GM18511 (cell line): Measurements from ENCODE around the gene PNKD.
"Not testable (repeated sequence)": the region's sequence is repeated elsewhere in the genome, so short reads cannot be mapped to it uniquely, and the experiment has no call there.

ENCODE experiments used
- ATAC-seq: cut with Tn5 transposase; IDR thresholded peaks from one replicate; pipeline ENCODE4 v1.9.1; 2021; ENCODE audit warnings: mild to moderate bottlenecking, moderate library complexity; ENCODE audit not compliant: unreplicated experiment

Gene PNKD

DNA sequence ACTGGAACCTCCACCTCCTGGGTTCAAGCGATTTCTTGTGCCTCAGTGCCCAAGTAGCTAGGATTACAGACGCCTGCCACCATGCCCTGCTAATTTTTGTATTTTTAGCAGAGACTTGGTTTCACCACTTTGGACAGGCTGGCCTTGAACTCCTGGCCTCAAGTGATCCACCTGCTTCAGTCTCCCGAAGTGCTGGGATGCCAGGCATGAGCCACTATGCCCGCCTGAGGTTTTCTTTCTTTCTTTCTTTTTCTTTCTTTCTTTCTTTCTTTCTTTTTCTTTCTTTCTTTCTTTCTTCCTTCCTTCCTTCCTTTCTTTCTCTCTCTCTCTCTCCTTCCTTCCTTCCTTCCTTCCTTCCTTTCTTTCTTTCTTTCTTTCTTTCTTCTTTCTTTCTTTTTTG, 44.4 kb downstream of the PNKD start:
- not testable (repeated sequence) for ATAC-seq

DNA sequence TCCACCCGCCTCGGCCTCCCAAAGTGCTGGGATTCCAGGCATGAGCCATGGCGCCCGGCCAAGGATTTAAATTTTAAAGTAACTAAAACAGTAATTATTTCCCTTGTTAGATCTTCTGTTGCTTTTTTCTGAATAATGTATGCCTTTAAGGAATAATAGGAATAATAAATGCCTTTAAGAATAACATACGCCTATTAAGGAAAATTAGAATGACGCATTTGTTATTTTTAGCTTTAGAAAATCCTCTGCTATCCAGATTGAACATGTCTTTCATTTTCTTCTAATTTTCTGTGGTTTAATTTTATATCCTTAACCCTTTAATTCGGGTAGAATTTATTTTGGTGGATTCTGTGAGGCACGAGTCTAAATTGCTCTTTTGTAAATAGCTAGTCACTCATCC, 45.1 kb downstream of the PNKD start:
- no peak for ATAC-seq

GRCh38 chr2:218317303-218317630, 46.9 kb downstream of the PNKD start:
- ATAC-seq: no peak

- ATAC-seq: no peak
Observed at GRCh38 chr2:218317835-218318234, 47.5 kb downstream of the PNKD start.

DNA sequence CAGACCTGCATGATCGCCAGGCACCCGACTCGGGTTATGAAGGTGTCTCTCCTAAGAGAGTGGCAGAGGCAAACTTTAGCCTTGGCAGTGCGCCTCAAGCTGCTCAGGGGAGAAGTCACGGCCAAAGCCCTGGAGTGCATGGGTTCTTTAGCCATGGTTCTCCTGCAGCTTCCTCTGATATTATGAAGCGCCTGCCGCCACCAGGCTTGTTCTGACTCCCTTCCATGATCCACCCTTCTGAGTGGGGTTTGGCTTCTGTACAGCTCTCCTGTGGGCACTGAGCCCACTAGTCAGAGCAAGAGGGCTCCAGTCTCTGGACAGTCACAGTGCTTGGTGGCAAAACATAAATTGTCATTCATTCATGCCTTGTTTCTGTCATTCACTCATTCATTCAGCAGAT, 47.9 kb downstream of the PNKD start:
- no peak for ATAC-seq

- ATAC-seq: no peak
Observed at GRCh38 chr2:218319813-218320365, 49.6 kb downstream of the PNKD start.

DNA sequence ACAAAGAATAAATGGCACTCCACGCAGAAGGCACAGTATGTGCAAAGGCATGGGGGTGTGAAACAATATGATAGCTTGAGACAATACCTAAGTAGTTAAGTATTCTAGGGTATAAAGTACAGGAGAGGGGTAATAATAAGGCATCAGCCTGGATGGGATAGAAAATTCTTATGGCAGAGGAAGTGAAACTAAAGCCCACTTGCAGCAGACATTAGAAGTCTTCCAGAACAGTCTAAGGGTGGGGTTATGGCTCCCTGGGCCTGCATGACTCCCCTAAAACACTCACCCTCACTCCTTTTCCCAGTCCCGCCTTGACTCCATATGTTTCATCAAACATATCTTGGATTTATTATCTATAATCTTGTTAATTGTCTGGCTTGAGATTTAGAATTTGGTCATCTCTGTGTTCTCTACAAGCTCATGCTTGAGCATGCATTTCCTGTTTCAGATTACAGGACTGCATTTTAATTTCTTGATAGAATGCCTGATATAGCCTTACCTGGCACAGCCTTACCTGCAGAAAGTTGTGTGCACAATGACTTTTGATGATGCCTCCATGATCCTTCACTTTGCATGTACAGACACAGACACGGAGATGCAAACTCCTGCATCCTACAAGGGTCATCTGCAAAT, 50.5 kb downstream of the PNKD start:
- ATAC-seq: no peak

- peak; percentile 70 for ATAC-seq
Observed at GRCh38 chr2:218322768-218323525, 52.6 kb downstream of the PNKD start.

DNA sequence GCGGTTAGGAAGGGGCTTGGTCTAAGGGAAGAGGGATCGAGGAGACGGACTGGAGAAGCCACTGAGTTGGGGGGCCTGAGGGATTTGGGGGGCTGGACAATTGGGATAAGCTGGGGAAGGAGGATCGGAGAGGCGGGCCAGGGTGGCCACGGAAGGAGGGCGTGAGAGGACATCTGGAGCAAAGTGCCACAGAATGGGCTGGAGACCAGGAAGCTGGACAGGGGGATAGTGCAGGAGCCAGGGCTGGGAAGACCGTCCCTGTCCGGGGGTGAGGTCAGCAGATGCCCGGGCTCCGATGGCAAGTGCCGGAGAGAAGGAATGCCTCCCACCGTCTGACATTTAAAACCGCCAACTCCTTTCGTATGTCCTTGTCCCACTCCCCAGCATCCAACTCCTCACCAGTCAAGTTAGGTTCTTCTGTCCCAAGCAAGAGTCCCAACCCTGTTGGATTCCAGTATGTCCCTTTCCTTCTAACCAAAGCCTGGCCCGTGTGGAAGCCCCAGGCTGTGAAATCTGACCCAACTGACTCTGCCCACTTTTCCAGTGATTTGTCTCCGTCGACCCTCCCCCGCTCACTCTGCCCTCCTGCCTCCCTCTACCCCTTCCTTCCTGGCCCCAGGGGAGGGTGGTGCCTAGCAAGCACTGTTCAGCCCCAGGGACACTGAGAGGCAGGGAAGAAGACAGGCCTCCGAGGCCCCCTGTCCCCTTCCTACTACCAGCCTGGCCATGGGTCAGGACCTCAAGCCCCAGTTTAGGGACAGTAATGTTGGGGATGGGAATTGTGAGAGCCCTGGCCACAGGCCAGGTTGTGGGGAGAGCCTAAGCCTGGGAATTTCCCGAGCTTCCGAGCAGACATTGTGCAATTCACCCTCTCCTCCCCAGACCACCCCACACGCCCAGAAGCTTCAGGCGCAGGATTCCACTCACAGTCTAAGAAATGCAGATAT, 53.5 kb downstream of the PNKD start:
- ATAC-seq: no peak

DNA sequence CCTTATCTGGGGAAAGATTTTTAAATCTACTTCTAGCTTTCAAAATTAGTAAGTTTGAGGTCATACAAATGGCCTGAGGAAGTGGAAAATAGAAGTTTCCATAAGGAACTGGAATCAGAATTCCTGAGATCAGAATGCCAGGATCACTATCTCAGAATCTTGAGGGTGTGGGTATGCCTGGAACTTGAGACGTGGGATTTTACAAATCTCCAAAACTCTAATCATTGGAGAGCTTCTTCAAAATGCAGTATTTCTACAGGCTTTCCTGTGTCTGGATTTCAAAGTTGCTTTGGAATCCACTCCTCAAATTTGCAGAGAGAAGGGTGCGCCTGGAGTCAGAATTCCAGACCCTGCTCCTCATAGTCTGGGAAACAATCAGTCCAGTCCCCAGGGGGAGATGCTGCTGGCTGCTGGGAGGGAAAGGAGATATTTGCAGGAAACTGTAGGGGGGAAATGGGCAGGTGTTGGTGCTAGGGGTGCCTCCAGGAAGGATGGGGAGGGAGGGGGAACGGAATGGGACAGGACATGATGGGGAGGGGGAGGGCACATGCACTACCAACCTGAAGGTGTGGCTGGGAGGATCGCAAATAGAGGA, 55.3 kb downstream of the PNKD start:
- no peak for ATAC-seq

DNA sequence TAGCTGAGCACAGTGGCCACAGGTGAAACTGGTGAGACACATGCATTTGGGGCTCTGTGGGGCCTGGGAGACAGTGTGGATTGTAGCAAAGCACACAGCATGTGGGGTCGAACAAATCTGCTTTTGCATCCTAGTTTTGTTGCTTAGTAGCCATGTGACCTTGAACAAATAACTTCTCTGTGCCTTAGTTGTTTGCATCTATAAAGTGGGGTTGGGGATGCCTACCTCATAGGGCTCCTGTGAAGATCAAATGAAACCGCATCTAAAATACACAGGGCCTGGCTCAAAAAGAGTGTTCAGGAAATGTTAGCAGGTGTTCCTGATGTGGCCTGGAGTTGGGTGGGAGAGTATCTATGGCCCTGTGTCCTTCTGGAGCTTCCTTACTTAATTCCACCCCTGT, 56.0 kb downstream of the PNKD start:
- no peak for ATAC-seq

GRCh38 chr2:218327451-218328210, 57.3 kb downstream of the PNKD start:
- no peak for ATAC-seq

GRCh38 chr2:218328294-218328693, 58.0 kb downstream of the PNKD start:
- ATAC-seq: no peak

GRCh38 chr2:218329027-218329825, 58.9 kb downstream of the PNKD start:
- ATAC-seq: peak; percentile 58

DNA sequence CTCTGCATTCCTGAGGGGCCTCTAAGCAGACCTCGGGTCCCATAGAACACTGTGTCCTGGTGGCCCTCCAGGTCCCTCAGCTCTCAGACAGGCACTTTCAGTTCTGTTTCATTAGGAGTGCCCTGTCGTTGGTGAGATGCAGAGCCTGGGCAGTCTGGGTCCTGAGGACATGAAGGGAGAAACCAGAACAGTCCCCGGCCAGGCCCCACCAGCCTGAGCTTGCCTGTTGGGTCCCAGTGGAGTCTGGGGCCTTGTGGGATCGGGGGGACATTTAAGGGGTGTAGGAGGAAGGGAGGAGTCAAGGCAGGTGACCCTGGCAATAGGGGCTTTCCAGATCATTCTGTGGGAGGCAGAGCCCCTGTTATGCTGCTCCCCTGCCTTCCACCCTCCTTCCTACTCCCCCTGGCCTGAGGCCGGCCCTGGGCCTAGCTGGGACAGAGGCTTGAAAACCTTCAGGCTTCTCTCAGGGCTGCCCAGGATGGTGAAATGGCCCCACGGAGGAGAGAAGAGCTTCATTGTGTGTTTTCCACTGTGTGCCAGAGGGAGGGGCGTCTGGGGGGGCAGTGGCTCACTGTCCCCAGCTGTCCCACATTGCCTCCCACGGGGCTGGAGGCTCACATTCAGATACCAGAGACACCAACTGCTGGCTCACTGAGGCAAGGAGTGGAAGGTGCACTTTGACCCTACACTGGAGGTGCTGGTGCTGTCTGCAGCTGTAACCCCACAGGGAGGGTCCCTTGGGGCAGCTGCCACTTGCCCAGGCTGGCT, 59.7 kb downstream of the PNKD start:
- ATAC-seq: peak; percentile 57

- ATAC-seq: no peak
Observed at GRCh38 chr2:218331745-218332144, 61.4 kb downstream of the PNKD start.

DNA sequence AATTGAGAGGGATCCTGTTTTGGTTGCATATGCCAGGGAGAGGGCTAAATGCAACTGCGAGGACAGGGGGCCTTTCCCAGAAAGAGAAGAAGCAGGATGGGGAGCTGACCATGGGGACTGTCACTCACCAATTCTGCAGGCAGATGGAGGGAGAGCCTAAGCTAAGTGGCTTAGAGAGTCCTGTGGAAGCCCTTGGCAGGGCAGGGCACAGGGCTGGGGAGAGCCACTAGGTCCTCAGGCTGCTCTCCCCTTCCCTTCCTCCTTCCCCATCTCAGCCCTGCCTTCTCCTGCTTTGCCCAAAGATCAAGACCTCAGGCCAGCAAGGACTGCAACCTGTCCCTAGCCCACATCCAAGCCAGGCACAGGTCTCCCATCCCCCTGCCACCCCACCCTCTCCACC, 62.0 kb downstream of the PNKD start:
- ATAC-seq: no peak

- no peak for ATAC-seq
Observed at GRCh38 chr2:218332920-218333645, 62.8 kb downstream of the PNKD start.
